ENCODE measurements around the gene TSC1. TPM values are rescaled to one million over a fixed set of nuclear protein-coding genes. Genes with fewer than 3 reads are reported as not detected.

TSC1 gene
- total and polyA plus RNA-seq, 2 experiments from 2014 or later = 18.8 to 22.4 TPM

GRCh38 chr9:132875159-132875558, 69.3 kb downstream of the TSC1 start:
- Histone ChIP-seq H3K9ac (no peak overlapping the region), H3K27me3 (replicated peaks; ENCODE audit: insufficient read depth) (no peaks in the 10 kb centered on the region), H3K4me1 (ENCODE audit: insufficient read depth) (no peaks in the 10 kb centered on the region), H3K4me3 (no peak overlapping the region), H3K79me2 (ENCODE audit: insufficient read depth) (no peaks in the 10 kb centered on the region), H3F3A (ENCODE audit: insufficient read depth) (peaks cover 10% of the 10 kb centered on the region; the same call in 1 of the 2 replicates), H3K4me2 (ENCODE audit: unreplicated experiment) (no peak overlapping the region), H3K27ac (no peak overlapping the region), H3K9me3 (ENCODE audit: low read depth) (no peaks in the 10 kb centered on the region), H3K36me3 (ENCODE audit: low read depth) (no peaks in the 10 kb centered on the region), H3K9me2 (ENCODE audit: insufficient read depth) (no peaks in the 10 kb centered on the region), H4K20me1 (ENCODE audit: insufficient read depth) (no peaks in the 10 kb centered on the region), H2AFZ (no peak overlapping the region)
- in situ Hi-C loops (cut with MboI) = no loop called here
- DNase-seq = no peak
- 39 to 44% methylated on average over 4 to 5 of the region's 5 CpGs for WGBS, 2 experiments (ENCODE audit: low coverage in 1 of 2, low lambda C conversion rate in 2 of 2, missing lambda C conversion rate in 2 of 2)
- no peak for TF ChIP-seq EZH2 (IDR thresholded peaks at IDR 0.05; ENCODE audit: insufficient read depth, poor library complexity, severe bottlenecking)
- no peak for TF ChIP-seq EZH2phosphoT487 (IDR thresholded peaks at IDR 0.05; ENCODE audit: insufficient read depth, low read depth)

DNA sequence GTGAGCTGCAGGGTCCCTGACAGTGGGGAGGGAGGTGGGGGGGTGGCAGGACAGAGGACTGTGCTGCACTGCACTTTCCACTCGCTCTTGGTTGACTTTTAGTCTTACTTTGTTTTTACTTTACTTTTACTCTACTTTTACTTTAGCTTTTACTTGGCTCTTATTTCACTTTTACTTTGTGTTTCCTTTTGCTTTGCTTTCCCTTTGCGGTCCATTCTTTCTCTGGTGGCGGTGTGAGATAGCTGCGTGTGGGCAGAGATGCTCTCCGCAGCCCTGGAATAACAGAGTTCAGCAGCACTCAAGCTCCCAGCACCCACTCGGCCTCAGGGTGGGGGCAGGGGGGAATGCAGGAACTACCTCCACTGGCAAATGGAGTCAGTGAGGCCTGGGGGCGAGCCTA, 71.0 kb downstream of the TSC1 start:
- in situ Hi-C loops (cut with MboI) = no loop called here
- Histone ChIP-seq H3K79me2 (ENCODE audit: insufficient read depth) (no peaks in the 10 kb centered on the region), H3K9ac (no peak overlapping the region), H3K9me2 (ENCODE audit: insufficient read depth) (no peaks in the 10 kb centered on the region), H3K9me3 (ENCODE audit: low read depth) (no peaks in the 10 kb centered on the region), H2AFZ (no peak overlapping the region), H4K20me1 (ENCODE audit: insufficient read depth) (no peaks in the 10 kb centered on the region), H3K27ac (no peak overlapping the region), H3K36me3 (ENCODE audit: low read depth) (no peaks in the 10 kb centered on the region), H3K4me3 (no peak overlapping the region), H3F3A (ENCODE audit: insufficient read depth) (no peaks in the 10 kb centered on the region), H3K27me3 (replicated peaks; ENCODE audit: insufficient read depth) (no peaks in the 10 kb centered on the region), H3K4me1 (ENCODE audit: insufficient read depth) (no peaks in the 10 kb centered on the region), H3K4me2 (ENCODE audit: unreplicated experiment) (no peak overlapping the region)
- no peak for TF ChIP-seq EZH2 (IDR thresholded peaks at IDR 0.05; ENCODE audit: insufficient read depth, poor library complexity, severe bottlenecking)
- TF ChIP-seq EZH2phosphoT487 (IDR thresholded peaks at IDR 0.05; ENCODE audit: insufficient read depth, low read depth) = no peak
- DNase-seq = no peak
- WGBS, 2 experiments (ENCODE audit: low coverage in 1 of 2, low lambda C conversion rate in 2 of 2, missing lambda C conversion rate in 2 of 2) = 69 to 71% methylated on average over 7 of the region's 7 CpGs

DNA sequence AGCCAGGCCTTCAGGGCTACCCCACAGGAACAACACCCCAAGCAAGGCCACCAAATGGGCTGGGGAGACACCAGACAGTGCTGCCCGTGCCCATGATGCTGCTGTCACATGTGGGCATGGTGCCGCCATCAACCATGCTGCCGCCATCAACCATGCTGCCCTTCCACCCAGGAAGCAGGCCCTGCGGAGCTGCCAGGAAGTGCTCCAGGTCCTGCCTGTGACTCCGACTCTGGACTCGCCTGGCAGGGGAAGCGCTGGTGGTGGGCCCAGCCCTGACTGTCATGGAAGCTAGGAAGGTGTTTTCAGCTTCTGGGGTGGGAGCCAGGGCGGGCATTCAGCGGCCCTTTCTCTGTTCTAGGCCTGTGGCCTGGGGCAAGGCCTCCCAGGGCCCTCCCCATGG, 75.2 kb downstream of the TSC1 start:
- H3K36me3 ChIP-seq (ENCODE audit: low read depth) = no peaks in the 10 kb centered on the region
- TF ChIP-seq EZH2 (IDR thresholded peaks at IDR 0.05; ENCODE audit: insufficient read depth, poor library complexity, severe bottlenecking) = no peak
- no peak for TF ChIP-seq EZH2phosphoT487 (IDR thresholded peaks at IDR 0.05; ENCODE audit: insufficient read depth, low read depth)
- in situ Hi-C loops (cut with MboI) = no loop called here
- H3K4me3 ChIP-seq = no peak overlapping the region
- WGBS, 2 experiments (ENCODE audit: low coverage in 1 of 2, low lambda C conversion rate in 2 of 2, missing lambda C conversion rate in 2 of 2) = 80% methylated on average over 9 of the region's 9 CpGs
- H3K79me2 ChIP-seq (ENCODE audit: insufficient read depth) = no peaks in the 10 kb centered on the region
- no peaks in the 10 kb centered on the region for H3K4me1 ChIP-seq (ENCODE audit: insufficient read depth)
- no peak overlapping the region for H2AFZ ChIP-seq
- H3K9me2 ChIP-seq (ENCODE audit: insufficient read depth) = no peaks in the 10 kb centered on the region
- DNase-seq = no peak
- no peaks in the 10 kb centered on the region for H4K20me1 ChIP-seq (ENCODE audit: insufficient read depth)
- no peak overlapping the region for H3K4me2 ChIP-seq (ENCODE audit: unreplicated experiment)
- no peaks in the 10 kb centered on the region for H3K27me3 ChIP-seq (replicated peaks; ENCODE audit: insufficient read depth)
- H3K27ac ChIP-seq = no peak overlapping the region
- no peak overlapping the region for H3K9ac ChIP-seq
- H3F3A ChIP-seq (ENCODE audit: insufficient read depth) = no peaks in the 10 kb centered on the region
- no peaks in the 10 kb centered on the region for H3K9me3 ChIP-seq (ENCODE audit: low read depth)

- TF ChIP-seq EZH2 (IDR thresholded peaks at IDR 0.05; ENCODE audit: insufficient read depth, poor library complexity, severe bottlenecking) (no peak), EZH2phosphoT487 (IDR thresholded peaks at IDR 0.05; ENCODE audit: insufficient read depth, low read depth) (no peak)
- no peak overlapping the region for H3K27ac ChIP-seq
- H4K20me1 ChIP-seq (ENCODE audit: insufficient read depth) = no peaks in the 10 kb centered on the region
- H3F3A ChIP-seq (ENCODE audit: insufficient read depth) = no peaks in the 10 kb centered on the region
- H3K9me2 ChIP-seq (ENCODE audit: insufficient read depth) = no peaks in the 10 kb centered on the region
- H3K36me3 ChIP-seq (ENCODE audit: low read depth) = no peaks in the 10 kb centered on the region
- no peak overlapping the region for H3K4me2 ChIP-seq (ENCODE audit: unreplicated experiment)
- WGBS, 2 experiments (ENCODE audit: low coverage in 1 of 2, low lambda C conversion rate in 2 of 2, missing lambda C conversion rate in 2 of 2) = 68 to 70% methylated on average over 8 of the region's 8 CpGs
- in situ Hi-C loops (cut with MboI) = no loop called here
- H3K4me1 ChIP-seq (ENCODE audit: insufficient read depth) = no peaks in the 10 kb centered on the region
- DNase-seq = no peak
- no peaks in the 10 kb centered on the region for H3K27me3 ChIP-seq (replicated peaks; ENCODE audit: insufficient read depth)
- no peak overlapping the region for H2AFZ ChIP-seq
- H3K9ac ChIP-seq = no peak overlapping the region
- no peak overlapping the region for H3K4me3 ChIP-seq
- no peaks in the 10 kb centered on the region for H3K79me2 ChIP-seq (ENCODE audit: insufficient read depth)
- no peaks in the 10 kb centered on the region for H3K9me3 ChIP-seq (ENCODE audit: low read depth)
Measured at GRCh38 chr9:132866898-132867297, 77.5 kb downstream of the TSC1 start.

DNA sequence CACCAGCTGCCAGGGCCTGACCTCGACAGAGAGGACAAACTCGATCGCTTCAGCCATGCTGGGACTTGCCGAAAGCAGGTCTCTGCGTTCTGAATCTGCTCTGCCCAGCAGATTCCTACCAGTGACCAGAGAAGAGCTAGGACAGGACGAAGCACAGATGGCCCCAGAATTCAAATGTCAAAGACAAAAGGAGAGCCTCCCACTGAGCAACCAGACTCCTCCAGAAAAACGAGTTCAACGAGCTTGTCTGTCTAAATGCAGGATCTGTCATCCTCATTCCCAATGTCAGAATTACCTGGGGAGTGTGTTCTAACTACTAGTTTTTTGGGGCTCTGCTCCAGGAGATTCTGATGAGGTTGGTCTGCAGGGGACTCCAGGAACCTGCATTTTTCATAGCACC, 79.7 kb downstream of the TSC1 start:
- Histone ChIP-seq H3F3A (ENCODE audit: insufficient read depth) (no peaks in the 10 kb centered on the region), H3K27me3 (replicated peaks; ENCODE audit: insufficient read depth) (no peaks in the 10 kb centered on the region; the same call in 1 of the 2 replicates), H3K4me1 (ENCODE audit: insufficient read depth) (no peaks in the 10 kb centered on the region), H4K20me1 (ENCODE audit: insufficient read depth) (no peaks in the 10 kb centered on the region), H3K9me3 (ENCODE audit: low read depth) (no peaks in the 10 kb centered on the region), H3K79me2 (ENCODE audit: insufficient read depth) (no peaks in the 10 kb centered on the region), H2AFZ (no peak overlapping the region), H3K9me2 (ENCODE audit: insufficient read depth) (no peaks in the 10 kb centered on the region), H3K4me2 (ENCODE audit: unreplicated experiment) (no peak overlapping the region), H3K27ac (no peak overlapping the region), H3K9ac (no peak overlapping the region), H3K36me3 (ENCODE audit: low read depth) (no peaks in the 10 kb centered on the region), H3K4me3 (no peak overlapping the region)
- TF ChIP-seq EZH2phosphoT487 (IDR thresholded peaks at IDR 0.05; ENCODE audit: insufficient read depth, low read depth) (no peak), EZH2 (IDR thresholded peaks at IDR 0.05; ENCODE audit: insufficient read depth, poor library complexity, severe bottlenecking) (no peak)
- 43 to 57% methylated on average over 8 of the region's 8 CpGs for WGBS, 2 experiments (ENCODE audit: low coverage in 1 of 2, low lambda C conversion rate in 2 of 2, missing lambda C conversion rate in 2 of 2)
- in situ Hi-C loops (cut with MboI) = no loop called here
- no peak for DNase-seq

Measured in GM23248 (cell line).